Mesenchymal stem cell (in vitro differentiated cells and primary cell): ENCODE results near the gene PARD3.

Source experiments
- DNase-seq: peaks from one replicate; pipeline ENCODE4 v3.0.0-alpha.2; 2013
- H2AFZ ChIP-seq: one replicate; pipeline ENCODE4 v1.6.1; 2013; ENCODE audit warnings: low read depth, mild to moderate bottlenecking, control low read depth, inconsistent platforms, low read length, moderate library complexity
- H2AK5ac ChIP-seq: 2 replicates; pipeline ENCODE4 v1.6.1; 2013; ENCODE audit warnings: low read length, moderate library complexity, mild to moderate bottlenecking, inconsistent platforms; ENCODE audit not compliant: severe bottlenecking
- H2BK120ac ChIP-seq: one replicate; pipeline ENCODE4 v1.6.1; 2013; ENCODE audit warnings: low read depth, mild to moderate bottlenecking, inconsistent platforms, low read length, moderate library complexity
- H2BK12ac ChIP-seq, 2 experiments: one replicate each; pipeline ENCODE4 v1.6.1; 2013; ENCODE audit warnings: inconsistent platforms in 2 of 2, low read length in 2 of 2, mild to moderate bottlenecking in 2 of 2, moderate library complexity in 2 of 2, control low read depth in 1 of 2
- H2BK15ac ChIP-seq: one replicate; pipeline ENCODE4 v1.6.1; 2013; ENCODE audit warnings: mild to moderate bottlenecking, low read depth, inconsistent platforms; ENCODE audit not compliant: poor library complexity, severe bottlenecking
- H2BK5ac ChIP-seq: 2 replicates; pipeline ENCODE4 v1.6.1; 2013; ENCODE audit warnings: low read depth, mild to moderate bottlenecking, low read length, control low read depth, inconsistent platforms; ENCODE audit not compliant: poor library complexity, severe bottlenecking
- H3K14ac ChIP-seq, 2 experiments: one replicate each; pipeline ENCODE4 v1.6.1; 2013; ENCODE audit warnings: inconsistent platforms in 2 of 2, low read length in 2 of 2, control low read depth in 1 of 2, mild to moderate bottlenecking in 1 of 2, moderate library complexity in 1 of 2
- H3K18ac ChIP-seq, 2 experiments: one replicate each; pipeline ENCODE4 v1.6.1; 2013; ENCODE audit warnings: inconsistent platforms in 2 of 2, low read length in 2 of 2, control low read depth in 1 of 2, low read depth in 1 of 2, mild to moderate bottlenecking in 1 of 2
- H3K23ac ChIP-seq, 2 experiments: one replicate each; pipeline ENCODE4 v1.6.1; 2013; ENCODE audit warnings: inconsistent platforms in 2 of 2, low read length in 2 of 2, mild to moderate bottlenecking in 2 of 2, moderate library complexity in 2 of 2, control low read depth in 1 of 2
- H3K27ac ChIP-seq: 2 replicates; pipeline ENCODE4 v1.5.1; 2013; ENCODE audit warnings: mild to moderate bottlenecking, moderate library complexity, low read length, control low read depth, inconsistent platforms; ENCODE audit not compliant: poor library complexity, severe bottlenecking
- H3K27me3 ChIP-seq, 2 experiments: 2 replicates each; pipeline versions ENCODE4 v1.6.1 to v1.7.0; 2013; ENCODE audit warnings: low read length in 2 of 2, mild to moderate bottlenecking in 2 of 2, moderate library complexity in 2 of 2, control low read depth in 1 of 2, inconsistent platforms in 1 of 2; ENCODE audit not compliant: control insufficient read depth in 1 of 2, insufficient read depth in 1 of 2
- H3K36me3 ChIP-seq, 2 experiments: 2 replicates each; pipeline versions ENCODE4 v1.6.1 to v1.7.0; 2013; ENCODE audit warnings: low read length in 2 of 2, control low read depth in 1 of 2, inconsistent platforms in 1 of 2, low read depth in 1 of 2, mild to moderate bottlenecking in 1 of 2; ENCODE audit not compliant: insufficient read depth in 2 of 2, control insufficient read depth in 1 of 2
- H3K4ac ChIP-seq, 2 experiments: one replicate each; pipeline ENCODE4 v1.6.1; 2013; ENCODE audit warnings: inconsistent platforms in 2 of 2, low read length in 2 of 2, mild to moderate bottlenecking in 2 of 2, moderate library complexity in 2 of 2, control low read depth in 1 of 2, low read depth in 1 of 2
- H3K4me1 ChIP-seq: 2 replicates; pipeline ENCODE4 v1.6.1; 2013; ENCODE audit warnings: low read depth, low read length, control low read depth; ENCODE audit not compliant: control insufficient read depth, insufficient read depth
- H3K4me2 ChIP-seq: 2 replicates; pipeline ENCODE4 v1.6.1; 2013; ENCODE audit warnings: low read length, mild to moderate bottlenecking, inconsistent platforms; ENCODE audit not compliant: poor library complexity, severe bottlenecking
- H3K4me3 ChIP-seq, 2 experiments: 2 replicates each; pipeline versions ENCODE4 v1.5.1 to v1.7.0; 2013; ENCODE audit warnings: low read length in 2 of 2, mild to moderate bottlenecking in 2 of 2, control low read depth in 1 of 2, low read depth in 1 of 2; ENCODE audit not compliant: insufficient read depth in 1 of 2
- H3K79me1 ChIP-seq: replicated peaks from 2 replicates; pipeline ENCODE4 v1.6.1; 2013; ENCODE audit warnings: mild to moderate bottlenecking, control low read depth, low read length, inconsistent platforms; ENCODE audit not compliant: poor library complexity, severe bottlenecking
- H3K9ac ChIP-seq: 2 replicates; pipeline ENCODE4 v1.7.0; 2013; ENCODE audit warnings: mild to moderate bottlenecking, low read length, moderate library complexity
- H3K9me3 ChIP-seq: 2 replicates; pipeline ENCODE4 v1.7.0; 2013; ENCODE audit warnings: mild to moderate bottlenecking, low read length; ENCODE audit not compliant: control insufficient read depth
- H4K8ac ChIP-seq: one replicate; pipeline ENCODE4 v1.6.1; 2013; ENCODE audit warnings: inconsistent platforms, mild to moderate bottlenecking, low read length, moderate library complexity
- H4K91ac ChIP-seq: one replicate; pipeline ENCODE4 v1.6.1; 2013; ENCODE audit warnings: mild to moderate bottlenecking, low read length, inconsistent platforms
- WGBS: methylation state at CpG from one replicate; pipeline ENCODE4 v1.1.7; 2013; ENCODE audit warnings: mixed read lengths; 5-methylcytosine and 5-hydroxymethylcytosine counted together

Gene PARD3

GRCh38 chr10:34237898-34238455 is 577.1 kb downstream of the PARD3 start:
- no peak for DNase-seq
- H4K8ac ChIP-seq = no peak overlapping the region
- no peak overlapping the region for H4K91ac ChIP-seq
- no peak overlapping the region for H3K4me2 ChIP-seq
- no peak overlapping the region for H3K4me3 ChIP-seq
- peaks cover 25% of the 10 kb centered on the region for H3K79me1 ChIP-seq
- H2AK5ac ChIP-seq = no peak overlapping the region
- no peak overlapping the region for H3K23ac ChIP-seq
- H2BK12ac ChIP-seq = no peak overlapping the region
- H3K9ac ChIP-seq = no peak overlapping the region
- no peak overlapping the region for H2BK5ac ChIP-seq
- H2AFZ ChIP-seq = no peak overlapping the region
- H2BK15ac ChIP-seq = no peak overlapping the region
- no peak overlapping the region for H2BK120ac ChIP-seq
- no peak overlapping the region for H3K18ac ChIP-seq
- no peak overlapping the region for H3K14ac ChIP-seq
- H3K36me3 ChIP-seq = peaks cover 0 to 11% of the 10 kb centered on the region in 2 experiments
- no peak overlapping the region for H3K27ac ChIP-seq
- no peaks in the 10 kb centered on the region for H3K27me3 ChIP-seq
- peaks cover 2% of the 10 kb centered on the region for H3K4me1 ChIP-seq
- no peak overlapping the region for H3K4ac ChIP-seq
- H3K9me3 ChIP-seq = no peaks in the 10 kb centered on the region
- 100% methylated on average over 1 of the region's 1 CpG for WGBS

DNA sequence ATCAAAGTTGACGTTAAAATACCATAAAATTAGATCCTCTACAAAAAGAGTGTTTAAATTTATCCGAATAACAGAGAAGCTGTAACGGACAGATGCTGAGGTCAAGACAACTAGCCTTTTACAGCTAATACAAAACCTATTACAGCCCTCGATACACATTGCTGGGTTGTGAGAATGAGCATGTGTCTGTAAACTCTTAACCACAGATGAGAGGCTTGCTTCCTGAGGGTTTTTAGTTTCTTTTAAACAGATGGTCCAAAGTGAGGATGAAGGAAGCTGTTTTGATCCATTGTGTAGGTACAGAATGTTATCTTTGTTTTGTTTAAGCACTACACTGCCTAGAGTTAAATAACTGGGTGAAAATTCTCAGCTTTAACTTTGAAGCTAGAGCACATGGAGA is 578.2 kb downstream of the PARD3 start:
- 18% methylated on average over 3 of the region's 4 CpGs for WGBS
- Histone ChIP-seq H2BK5ac (no peak overlapping the region), H3K27ac (no peak overlapping the region), H4K8ac (no peak overlapping the region), H2BK15ac (no peak overlapping the region), H2AFZ (no peak overlapping the region), H3K4me3 (no peak overlapping the region), H3K9me3 (no peaks in the 10 kb centered on the region), H3K18ac (no peak overlapping the region), H3K4me2 (no peak overlapping the region), H2BK12ac (no peak overlapping the region), H3K27me3 (no peaks in the 10 kb centered on the region), H3K36me3 (peaks cover 0 to 11% of the 10 kb centered on the region in 2 experiments), H3K79me1 (peaks cover 30% of the 10 kb centered on the region), H3K14ac (no peak overlapping the region), H2BK120ac (no peak overlapping the region), H2AK5ac (no peak overlapping the region), H4K91ac (no peak overlapping the region), H3K4me1 (peaks cover 2% of the 10 kb centered on the region), H3K4ac (no peak overlapping the region), H3K9ac (no peak overlapping the region), H3K23ac (no peak overlapping the region)
- peak; percentile 61 for DNase-seq

DNA sequence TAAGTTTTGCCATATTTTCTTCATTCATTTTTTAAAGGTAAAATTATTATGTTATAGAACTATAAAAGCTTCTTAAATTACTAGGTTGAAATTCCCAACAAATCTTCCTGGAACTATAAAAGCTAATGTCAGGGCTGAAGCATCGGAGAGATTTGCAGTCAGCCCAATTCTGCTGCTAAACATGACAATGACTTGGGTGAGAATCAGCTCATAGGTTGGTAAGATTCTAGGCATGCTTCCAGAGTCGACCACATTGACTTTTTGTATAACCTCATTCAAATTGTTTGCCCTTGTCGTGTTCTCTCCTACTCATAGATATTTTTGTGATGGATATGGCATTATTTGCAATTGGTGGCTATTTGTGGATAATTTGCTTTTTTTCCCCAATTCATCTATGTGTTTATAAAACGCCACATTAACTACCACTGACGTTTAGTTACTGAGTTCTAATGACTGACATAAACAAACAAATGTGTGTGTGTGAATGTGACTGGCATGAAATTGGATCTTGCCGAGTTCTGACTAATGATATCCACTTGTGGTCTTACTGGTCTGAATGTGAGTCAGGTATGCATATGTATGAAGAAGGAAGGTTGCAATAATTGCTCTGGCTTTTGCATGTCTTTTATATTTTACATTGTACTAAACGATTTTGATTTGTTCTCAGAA is 579.8 kb downstream of the PARD3 start:
- Histone ChIP-seq H3K27me3 (no peaks in the 10 kb centered on the region), H4K8ac (no peak overlapping the region), H3K4ac (no peak overlapping the region), H3K4me3 (no peak overlapping the region), H4K91ac (no peak overlapping the region), H2BK12ac (no peak overlapping the region), H2AFZ (no peak overlapping the region), H3K18ac (no peak overlapping the region), H3K23ac (no peak overlapping the region), H3K27ac (no peak overlapping the region), H3K9ac (no peak overlapping the region), H2BK120ac (no peak overlapping the region), H2BK15ac (no peak overlapping the region), H2BK5ac (no peak overlapping the region), H3K14ac (no peak overlapping the region), H3K4me2 (no peak overlapping the region), H3K4me1 (no peaks in the 10 kb centered on the region), H3K9me3 (no peaks in the 10 kb centered on the region), H3K79me1 (peaks cover 26% of the 10 kb centered on the region), H3K36me3 (no peaks in the 10 kb centered on the region), H2AK5ac (no peak overlapping the region)
- peak; percentile 65 for DNase-seq
- WGBS = 46% methylated on average over 4 of the region's 7 CpGs

DNA sequence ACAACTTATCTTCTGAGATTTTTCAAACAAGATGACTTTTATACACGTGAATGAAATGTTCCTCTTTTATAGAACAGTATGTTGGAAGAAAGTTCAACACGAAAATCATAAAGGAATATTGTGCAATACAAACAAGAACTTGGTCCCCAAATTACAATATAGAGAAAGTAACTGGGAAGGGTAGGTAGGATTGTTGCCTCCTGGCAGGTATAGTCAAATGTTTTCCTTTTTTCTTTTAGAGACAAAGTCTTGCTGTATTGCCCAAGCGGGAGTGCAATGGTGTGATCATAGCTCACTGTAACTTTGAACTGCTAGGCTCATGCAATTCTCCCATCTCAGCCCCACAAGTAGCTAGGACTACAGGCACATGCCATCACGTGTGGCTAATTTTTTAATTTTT is 582.6 kb downstream of the PARD3 start:
- Histone ChIP-seq H3K27ac (no peak overlapping the region), H2AFZ (no peak overlapping the region), H3K4me2 (no peak overlapping the region), H2AK5ac (no peak overlapping the region), H3K9ac (no peak overlapping the region), H3K9me3 (no peaks in the 10 kb centered on the region), H3K36me3 (no peaks in the 10 kb centered on the region), H4K91ac (no peak overlapping the region), H4K8ac (no peak overlapping the region), H3K4ac (no peak overlapping the region), H2BK12ac (no peak overlapping the region), H2BK5ac (no peak overlapping the region), H3K79me1 (peaks cover 29% of the 10 kb centered on the region), H3K23ac (no peak overlapping the region), H3K4me3 (no peak overlapping the region), H3K18ac (peak overlapping the region in 1 of 2 experiments; percentile 39), H3K14ac (no peak overlapping the region), H3K4me1 (no peaks in the 10 kb centered on the region), H3K27me3 (no peaks in the 10 kb centered on the region), H2BK120ac (no peak overlapping the region), H2BK15ac (no peak overlapping the region)
- no peak for DNase-seq
- 99% methylated on average over 2 of the region's 4 CpGs for WGBS
